HL-60 (cell line): ENCODE data around the gene CCDC38.

Experiments used
- DNase-seq, 2 experiments: peaks; one replicate each; pipeline ENCODE4 v3.0.0-alpha.2; 2010 to 2020; ENCODE audit warnings: low read depth in 1 of 2, low spot score in 1 of 2
- H3K27ac ChIP-seq: fragments of 250-450 bp; sonication (Bioruptor Pico); replicated peaks from 2 replicates; pipeline ENCODE4 v1.5.1; 2020; ENCODE audit warnings: mild to moderate bottlenecking, moderate library complexity
- H3K27me3 ChIP-seq: fragments of 250-450 bp; sonication (Bioruptor Pico); 2 replicates; pipeline ENCODE4 v1.5.1; 2021; ENCODE audit warnings: mild to moderate bottlenecking, moderate library complexity; ENCODE audit not compliant: insufficient read depth, poor library complexity, severe bottlenecking
- H3K4me3 ChIP-seq: replicated peaks from 2 replicates; pipeline ENCODE4 v1.5.1; 2011; ENCODE audit warnings: mild to moderate bottlenecking, control low read depth, low read length; ENCODE audit not compliant: insufficient read depth
- CTCF ChIP-seq: IDR thresholded peaks from one replicate; pipeline ENCODE4 v1.5.1; 2011; ENCODE audit warnings: low read length, control low read depth, inconsistent platforms; ENCODE audit not compliant: insufficient read depth
- GABPA ChIP-seq: IDR thresholded peaks from 2 replicates; pipeline ENCODE4 v1.6.1; 2012; ENCODE audit warnings: low read depth
- POLR2AphosphoS5 ChIP-seq: IDR thresholded peaks from 2 replicates; pipeline ENCODE4 v1.6.1; 2012; ENCODE audit warnings: low read depth
- REST ChIP-seq: IDR thresholded peaks from 2 replicates; pipeline ENCODE4 v1.6.1; 2012; ENCODE audit warnings: low read depth; ENCODE audit not compliant: insufficient replicate concordance
- SPI1 ChIP-seq: IDR thresholded peaks from 2 replicates; pipeline ENCODE4 v1.6.1; 2012; ENCODE audit warnings: low read depth, mild to moderate bottlenecking, borderline replicate concordance

Gene CCDC38

GRCh38 chr12:95977764-95978305, 35.4 kb upstream of the CCDC38 start:
- H3K4me3 ChIP-seq = no peak overlapping the region
- H3K27ac ChIP-seq = no peak overlapping the region
- TF ChIP-seq POLR2AphosphoS5 (no peak), REST (no peak), GABPA (no peak), CTCF (no peak), SPI1 (no peak)
- no peak for DNase-seq
- no peaks in the 10 kb centered on the region for H3K27me3 ChIP-seq

- DNase-seq = no peak
- no peaks in the 10 kb centered on the region for H3K27me3 ChIP-seq
- TF ChIP-seq REST (no peak), SPI1 (no peak), GABPA (no peak), POLR2AphosphoS5 (no peak), CTCF (no peak)
- H3K27ac ChIP-seq = no peak overlapping the region
- no peak overlapping the region for H3K4me3 ChIP-seq
Measured at GRCh38 chr12:95976416-95976832, 34.0 kb upstream of the CCDC38 start.

GRCh38 chr12:95975491-95975890, 33.1 kb upstream of the CCDC38 start:
- Histone ChIP-seq H3K27ac (no peak overlapping the region), H3K4me3 (no peak overlapping the region), H3K27me3 (no peaks in the 10 kb centered on the region)
- TF ChIP-seq GABPA (no peak), REST (no peak), POLR2AphosphoS5 (no peak), CTCF (no peak), SPI1 (no peak)
- DNase-seq = no peak
